Smooth muscle cell (in vitro differentiated cells): ENCODE measurements around the gene C1QB. TPM values are rescaled to one million over a fixed set of nuclear protein-coding genes. Genes with fewer than 3 reads are reported as not detected.

Experiments used
- DNase-seq: peaks from one replicate; lab custom pipeline; 2025; ENCODE audit not compliant: unreplicated experiment; lab: John Stamatoyannopoulos, UW
- H2AFZ ChIP-seq: fragments of 200-600 bp; sonication (generic); 2 replicates; pipeline ENCODE4 v1.6.0; 2016; ENCODE audit warnings: antibody characterized with exemption, low read depth, mild to moderate bottlenecking
- H3F3A ChIP-seq: fragments of 200-600 bp; sonication (generic); 2 replicates; pipeline ENCODE4 v1.6.0; 2017; ENCODE audit warnings: antibody characterized with exemption, low read depth
- H3K27ac ChIP-seq: fragments of 200-600 bp; sonication (generic); 2 replicates; pipeline ENCODE4 v1.5.1; 2016; ENCODE audit warnings: low read depth, mild to moderate bottlenecking
- H3K27me3 ChIP-seq: fragments of 200-600 bp; sonication (generic); 2 replicates; pipeline ENCODE4 v1.6.1; 2016; ENCODE audit warnings: low read depth, mild to moderate bottlenecking
- H3K36me3 ChIP-seq: fragments of 200-600 bp; sonication (generic); 2 replicates; pipeline ENCODE4 v1.5.1; 2016; ENCODE audit warnings: low read depth
- H3K4me1 ChIP-seq: fragments of 200-600 bp; sonication (generic); 2 replicates; pipeline ENCODE4 v1.5.1; 2016; ENCODE audit warnings: low read depth
- H3K4me2 ChIP-seq: fragments of 200-600 bp; sonication (generic); 2 replicates; pipeline ENCODE4 v1.6.0; 2016; ENCODE audit warnings: mild to moderate bottlenecking
- H3K4me3 ChIP-seq: fragments of 200-600 bp; sonication (generic); 2 replicates; pipeline ENCODE4 v1.5.1; 2016; ENCODE audit warnings: mild to moderate bottlenecking
- H3K79me2 ChIP-seq: fragments of 200-600 bp; sonication (generic); 2 replicates; pipeline ENCODE4 v1.6.0; 2016; ENCODE audit warnings: low read depth, mild to moderate bottlenecking
- H3K9ac ChIP-seq: fragments of 200-600 bp; sonication (generic); 2 replicates; pipeline ENCODE4 v1.6.0; 2016; ENCODE audit warnings: low read depth
- H3K9me3 ChIP-seq: fragments of 200-600 bp; sonication (generic); replicated peaks from 2 replicates; pipeline ENCODE4 v1.5.1; 2016; ENCODE audit warnings: low read depth
- H4K20me1 ChIP-seq: fragments of 200-600 bp; sonication (generic); 2 replicates; pipeline ENCODE4 v1.6.0; 2016; ENCODE audit warnings: low read depth
- CTCF ChIP-seq: fragments of 200-600 bp; sonication (generic); IDR thresholded peaks from 2 replicates; pipeline ENCODE4 v1.5.1; 2017; ENCODE audit warnings: borderline replicate concordance, mild to moderate bottlenecking, antibody characterized with exemption; ENCODE audit not compliant: insufficient read depth, poor library complexity, severe bottlenecking
- WGBS: methylation state at CpG from one replicate; pipeline ENCODE4 v1.1.7; 2016; ENCODE audit warnings: low lambda C conversion rate; 5-methylcytosine and 5-hydroxymethylcytosine counted together
- polyA plus RNA-seq: library from polyadenylated mRNA; unstranded; fragments of >200 nt; fragmentation: Nextera tagmentation; extraction: Ambion mirVana; gene quantifications from 2 replicates; pipeline ENCODE4 v1.2.1, GENCODE V29; 2016
- total RNA-seq: library from RNA; depleted of rRNA; stranded (reverse); fragments of >200 nt; gene quantifications from 2 replicates; pipeline ENCODE4 v1.2.3, GENCODE V29; 2014

C1QB gene, protein sequence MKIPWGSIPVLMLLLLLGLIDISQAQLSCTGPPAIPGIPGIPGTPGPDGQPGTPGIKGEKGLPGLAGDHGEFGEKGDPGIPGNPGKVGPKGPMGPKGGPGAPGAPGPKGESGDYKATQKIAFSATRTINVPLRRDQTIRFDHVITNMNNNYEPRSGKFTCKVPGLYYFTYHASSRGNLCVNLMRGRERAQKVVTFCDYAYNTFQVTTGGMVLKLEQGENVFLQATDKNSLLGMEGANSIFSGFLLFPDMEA
- not detected in 2 replicates for total RNA-seq
- polyA plus RNA-seq, result not detected in 2 replicates

- no peak for TF ChIP-seq CTCF
- peaks cover 51% of the 10 kb centered on the region for H3K27me3 ChIP-seq
Measured at GRCh38 chr1:22652881-22653316, at the start of gene C1QB. TSS of gene C1QB (plus strand) at chr1:22653236. CDS start at chr1:22659463, 6,227 bp downstream.

DNA sequence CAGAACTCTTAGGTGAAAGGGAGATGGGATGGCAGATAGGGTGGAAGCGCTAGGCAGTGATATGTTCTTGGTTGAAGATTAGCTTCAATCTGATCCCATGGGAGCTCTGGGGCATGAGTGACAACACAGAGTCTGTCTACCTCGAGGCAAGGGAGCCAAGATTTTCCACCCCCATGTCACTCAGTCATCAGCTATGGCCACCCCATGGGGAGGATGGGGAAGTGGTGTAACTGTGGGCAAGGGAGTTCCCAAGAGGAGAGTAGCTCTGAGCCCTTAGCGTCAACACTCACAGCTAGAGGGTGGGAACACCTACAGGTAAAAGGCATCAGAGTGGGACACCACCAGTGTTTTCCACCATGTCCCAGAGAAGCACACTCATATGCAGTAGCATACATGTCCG, 46.9 kb upstream of the C1QB start:
- no peak overlapping the region for H3K4me2 ChIP-seq
- no peak overlapping the region for H2AFZ ChIP-seq
- no peak overlapping the region for H3K9ac ChIP-seq
- H3K79me2 ChIP-seq, result no peaks in the 10 kb centered on the region
- no peaks in the 10 kb centered on the region for H3F3A ChIP-seq
- no peak overlapping the region for H3K4me3 ChIP-seq
- H3K27me3 ChIP-seq, result peaks cover 64% of the 10 kb centered on the region
- no peak overlapping the region for H3K27ac ChIP-seq
- no peak for TF ChIP-seq CTCF
- H3K4me1 ChIP-seq, result no peaks in the 10 kb centered on the region
- H3K9me3 ChIP-seq, result no peaks in the 10 kb centered on the region
- DNase-seq, result no peak
- no peaks in the 10 kb centered on the region for H4K20me1 ChIP-seq
- WGBS, result 55% methylated on average over 4 of the region's 4 CpGs
- H3K36me3 ChIP-seq, result no peaks in the 10 kb centered on the region

More at GRCh38 chr1:22652881-22653316, at the start of gene C1QB:
- H3K9me3 ChIP-seq, result no peaks in the 10 kb centered on the region
- 83% methylated on average over 11 of the region's 13 CpGs for WGBS
- no peaks in the 10 kb centered on the region for H3K4me1 ChIP-seq
- H3K9ac ChIP-seq, result no peak within 1 kb of the TSS
- H4K20me1 ChIP-seq, result no peaks in the 10 kb centered on the region
- H3K79me2 ChIP-seq, result no peaks in the 10 kb centered on the region
- no peaks in the 10 kb centered on the region for H3K36me3 ChIP-seq
- H3K4me2 ChIP-seq, result no peak within 1 kb of the TSS
- H3K4me3 ChIP-seq, result no peak within 1 kb of the TSS
- no peak within 1 kb of the TSS for H2AFZ ChIP-seq
- no peak within 1 kb of the TSS for H3K27ac ChIP-seq
- no peak for DNase-seq
- H3F3A ChIP-seq, result no peaks in the 10 kb centered on the region

GRCh38 chr1:22607154-22607553, 45.9 kb upstream of the C1QB start:
- Histone ChIP-seq H3K36me3 (no peaks in the 10 kb centered on the region), H2AFZ (no peak overlapping the region)

More at GRCh38 chr1:22607154-22607553, 45.9 kb upstream of the C1QB start:
- WGBS, result 22% methylated on average over 9 of the region's 10 CpGs
- TF ChIP-seq CTCF, result no peak
- Histone ChIP-seq H3K79me2 (no peaks in the 10 kb centered on the region), H3K27ac (no peak overlapping the region), H3K4me3 (no peak overlapping the region), H4K20me1 (no peaks in the 10 kb centered on the region), H3F3A (no peaks in the 10 kb centered on the region), H3K4me2 (no peak overlapping the region), H3K27me3 (peaks cover 64% of the 10 kb centered on the region), H3K9ac (no peak overlapping the region), H3K9me3 (no peaks in the 10 kb centered on the region), H3K4me1 (no peaks in the 10 kb centered on the region)
- DNase-seq, result no peak
